ENCODE data around the gene SERTAD2.

- TF ChIP-seq CTCF (conservative IDR thresholded peaks at IDR 0.05) (no peak), ZFX (IDR thresholded peaks at IDR 0.05) (no peak)
Measured at GRCh38 chr2:64667535-64667934, 13.8 kb upstream of the SERTAD2 start.

Data from C4-2B (cell line).